Measurements from ENCODE around the gene WNT2B. TPM values are rescaled to one million over a fixed set of nuclear protein-coding genes. Genes with fewer than 3 reads are reported as not detected.

The WNT2B gene
- total and polyA plus RNA-seq, 2 donors (not counting 3 experiments of a cell fraction or from before 2014, with no cell fraction given): 1.5 to 3.6 TPM

- POLR2A ChIA-PET: no interaction called here
- H4K20me1 ChIP-seq (replicated peaks; ENCODE audit: control insufficient read depth, extremely low read depth, insufficient read depth, low read length): no peaks in the 10 kb centered on the region
- no peaks in the 10 kb centered on the region for H3K9me1 ChIP-seq (replicated peaks; ENCODE audit: control insufficient read depth, extremely low read depth, insufficient read depth, low read length)
- intact Hi-C loops (cut with micrococcal nuclease) (no loop called here), dilution Hi-C loops (cut with MboI; ENCODE audit: extremely low pct_ligation_motif_present, low sequenced_read_pairs) (no loop called here)
- DNase-seq (ENCODE audit: low read depth, low spot score) (peak; percentile 25), FAIRE-seq (no peak)
- H2AFZ ChIP-seq (ENCODE audit: low read depth, low read length): no peak overlapping the region
- no peaks in the 10 kb centered on the region for H3K9me3 ChIP-seq (replicated peaks; ENCODE audit: control insufficient read depth, insufficient read depth, low read length)
- TF ChIP-seq POLR2A (IDR thresholded peaks at IDR 0.05; ENCODE audit: low read depth, low read length) (no peak), POLR2AphosphoS5 (IDR thresholded peaks at IDR 0.05; ENCODE audit: insufficient read depth, low read depth, low read length) (peak; percentile 54)
- H3K79me2 ChIP-seq (ENCODE audit: control insufficient read depth, insufficient read depth, low read length): no peaks in the 10 kb centered on the region
- peaks cover 28% of the 10 kb centered on the region for H3K4me1 ChIP-seq (ENCODE audit: control insufficient read depth, extremely low read depth, insufficient read depth, low read length)
- CTCF ChIA-PET: interaction anchor here (2.2 to 7.6 kb wide), 6 partner anchors 19 to 105 kb away, joined by 13 to 89 read pairs (median 18); partner anchors contain the start of gene CTTNBP2NL
- H3K36me3 ChIP-seq (ENCODE audit: control insufficient read depth in 2 of 2, extremely low read depth in 1 of 2, insufficient read depth in 2 of 2, low read length in 2 of 2): peaks cover 3 to 6% of the 10 kb centered on the region in 2 experiments
- H3K27me3 ChIP-seq (ENCODE audit: control insufficient read depth in 2 of 2, insufficient read depth in 2 of 2, low read length in 2 of 2): no peaks in the 10 kb centered on the region
- H3K9ac ChIP-seq (replicated peaks; ENCODE audit: extremely low read depth, insufficient read depth, low read length): no peak overlapping the region
- BruUV-seq (replicated peaks): no TSS peak
- peak overlapping the region; percentile 59 for H3K27ac ChIP-seq (ENCODE audit: insufficient read depth, low read depth, low read length)
- H3K4me2 ChIP-seq (ENCODE audit: insufficient read depth, low read length): no peak overlapping the region
- no peak overlapping the region for H3K4me3 ChIP-seq (replicated peaks in 1 of 3; ENCODE audit: insufficient read depth in 1 of 3, low read depth in 1 of 3, low read length in 3 of 3)
These were observed 44.3 kb upstream of the WNT2B start for GRCh38 chr1:112464501-112464900.

- H3K9me3 ChIP-seq (replicated peaks; ENCODE audit: control insufficient read depth, insufficient read depth, low read length): no peaks in the 10 kb centered on the region
- peak; percentile 87 for DNase-seq (ENCODE audit: low read depth, low spot score)
- no TSS peak for BruUV-seq (replicated peaks)
- dilution Hi-C loops (cut with MboI; ENCODE audit: extremely low pct_ligation_motif_present, low sequenced_read_pairs): no loop called here
- CTCF ChIA-PET: interaction anchor here (1.0 to 7.6 kb wide), 17 partner anchors 8 to 235 kb away, joined by 3 to 89 read pairs (median 9); partner anchors contain the start of gene CTTNBP2NL
- H3K9me1 ChIP-seq (replicated peaks; ENCODE audit: control insufficient read depth, extremely low read depth, insufficient read depth, low read length): no peaks in the 10 kb centered on the region
- peak overlapping the region; percentile 59 for H3K27ac ChIP-seq (ENCODE audit: insufficient read depth, low read depth, low read length)
- H3K4me1 ChIP-seq (ENCODE audit: control insufficient read depth, extremely low read depth, insufficient read depth, low read length): peaks cover 28% of the 10 kb centered on the region
- H3K27me3 ChIP-seq (ENCODE audit: control insufficient read depth in 2 of 2, insufficient read depth in 2 of 2, low read length in 2 of 2): no peaks in the 10 kb centered on the region
- TF ChIP-seq POLR2AphosphoS5 (IDR thresholded peaks at IDR 0.05; ENCODE audit: insufficient read depth, low read depth, low read length) (peak; percentile 55), POLR2A (IDR thresholded peaks at IDR 0.05; ENCODE audit: low read depth, low read length) (no peak), EZH2 (IDR thresholded peaks at IDR 0.05; ENCODE audit: borderline replicate concordance, low read depth, low read length, severe bottlenecking) (no peak), CTCF (IDR thresholded peaks at IDR 0.05; ENCODE audit: extremely low read depth in 1 of 2, insufficient read depth in 1 of 2, low read depth in 1 of 2, low read length in 2 of 2) (no peak), GATA2 (IDR thresholded peaks at IDR 0.05; ENCODE audit: insufficient read depth, insufficient read length, low read depth, low read length) (no peak), MYC (IDR thresholded peaks at IDR 0.05; ENCODE audit: low read depth, low read length) (no peak), FOS (IDR thresholded peaks at IDR 0.05; ENCODE audit: borderline replicate concordance, insufficient read depth, low read length) (peak; percentile 42)
- H4K20me1 ChIP-seq (replicated peaks; ENCODE audit: control insufficient read depth, extremely low read depth, insufficient read depth, low read length): no peaks in the 10 kb centered on the region
- no peak overlapping the region for H3K4me3 ChIP-seq (replicated peaks in 1 of 3; ENCODE audit: insufficient read depth in 1 of 3, low read depth in 1 of 3, low read length in 3 of 3)
- H3K79me2 ChIP-seq (ENCODE audit: control insufficient read depth, insufficient read depth, low read length): no peaks in the 10 kb centered on the region
- H2AFZ ChIP-seq (ENCODE audit: low read depth, low read length): no peak overlapping the region
- peaks cover under 1 to 6% of the 10 kb centered on the region in 2 experiments for H3K36me3 ChIP-seq (ENCODE audit: control insufficient read depth in 2 of 2, extremely low read depth in 1 of 2, insufficient read depth in 2 of 2, low read length in 2 of 2)
- POLR2A ChIA-PET: no interaction called here
- FAIRE-seq: peak; percentile 90
- H3K4me2 ChIP-seq (ENCODE audit: insufficient read depth, low read length): no peak overlapping the region
- intact Hi-C loops (cut with micrococcal nuclease): no loop called here
- H3K9ac ChIP-seq (replicated peaks; ENCODE audit: extremely low read depth, insufficient read depth, low read length): peak overlapping the region; percentile 7
These were observed 43.6 kb upstream of the WNT2B start for GRCh38 chr1:112465122-112465521.
